Ecto neural progenitor cell (in vitro differentiated cells): Measurements from ENCODE around the gene SRXN1.
A peak's percentile ranks its signal among the peaks of the same experiment; 100 is the strongest.
"Not testable (repeated sequence)": the region's sequence is repeated elsewhere in the genome, so short reads cannot be mapped to it uniquely, and the experiment has no call there.

Source experiments
- DNase-seq: peaks from one replicate; pipeline ENCODE4 v3.0.0-alpha.2; 2018; ENCODE audit warnings: low spot score

Gene SRXN1

DNA sequence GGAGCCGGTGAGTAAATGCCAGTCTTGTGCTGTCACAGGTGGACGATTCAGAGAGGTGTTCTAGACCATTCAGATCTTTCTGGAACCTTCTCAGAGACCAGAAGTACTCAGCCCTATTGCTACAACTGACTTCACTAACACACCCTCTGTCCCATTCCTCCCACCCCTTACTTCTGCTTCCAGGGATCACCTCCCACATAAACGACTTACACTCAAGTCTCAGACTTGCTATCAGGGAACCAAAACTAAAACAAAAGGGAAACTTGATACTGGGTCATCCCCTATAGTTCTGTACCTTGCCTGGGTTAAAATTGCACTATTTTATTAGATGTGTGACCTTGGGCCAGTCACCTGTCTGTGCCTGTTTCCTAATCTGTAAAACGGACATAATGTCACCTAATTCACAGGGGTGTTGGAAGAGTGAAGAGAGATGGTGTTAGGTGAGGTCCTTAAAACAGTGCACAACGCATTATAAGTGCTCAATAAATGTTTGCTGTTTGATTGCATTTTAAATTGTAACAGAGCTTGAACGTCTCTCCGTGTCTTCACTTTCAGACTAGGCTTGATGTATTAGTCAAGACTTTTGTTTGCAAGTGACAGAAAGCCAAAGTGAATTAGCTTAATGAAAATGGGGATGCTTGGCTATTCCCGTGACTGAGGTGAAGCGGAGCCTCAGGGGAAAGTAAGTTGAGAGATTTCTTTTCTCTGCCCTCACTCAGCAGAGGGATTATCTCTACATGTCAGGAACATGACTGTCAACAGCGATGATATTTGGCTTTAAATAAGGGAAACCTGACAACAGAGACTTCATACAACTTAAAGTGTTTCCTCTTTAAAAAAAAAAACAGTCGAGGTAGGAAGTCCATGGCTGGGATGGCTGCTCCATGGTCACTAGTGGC lies 3.0 kb upstream of the SRXN1 start:
- DNase-seq = no peak

- no peak for DNase-seq
Measured at GRCh38 chr20:654417-654750, 1.4 kb upstream of the SRXN1 start.

DNA sequence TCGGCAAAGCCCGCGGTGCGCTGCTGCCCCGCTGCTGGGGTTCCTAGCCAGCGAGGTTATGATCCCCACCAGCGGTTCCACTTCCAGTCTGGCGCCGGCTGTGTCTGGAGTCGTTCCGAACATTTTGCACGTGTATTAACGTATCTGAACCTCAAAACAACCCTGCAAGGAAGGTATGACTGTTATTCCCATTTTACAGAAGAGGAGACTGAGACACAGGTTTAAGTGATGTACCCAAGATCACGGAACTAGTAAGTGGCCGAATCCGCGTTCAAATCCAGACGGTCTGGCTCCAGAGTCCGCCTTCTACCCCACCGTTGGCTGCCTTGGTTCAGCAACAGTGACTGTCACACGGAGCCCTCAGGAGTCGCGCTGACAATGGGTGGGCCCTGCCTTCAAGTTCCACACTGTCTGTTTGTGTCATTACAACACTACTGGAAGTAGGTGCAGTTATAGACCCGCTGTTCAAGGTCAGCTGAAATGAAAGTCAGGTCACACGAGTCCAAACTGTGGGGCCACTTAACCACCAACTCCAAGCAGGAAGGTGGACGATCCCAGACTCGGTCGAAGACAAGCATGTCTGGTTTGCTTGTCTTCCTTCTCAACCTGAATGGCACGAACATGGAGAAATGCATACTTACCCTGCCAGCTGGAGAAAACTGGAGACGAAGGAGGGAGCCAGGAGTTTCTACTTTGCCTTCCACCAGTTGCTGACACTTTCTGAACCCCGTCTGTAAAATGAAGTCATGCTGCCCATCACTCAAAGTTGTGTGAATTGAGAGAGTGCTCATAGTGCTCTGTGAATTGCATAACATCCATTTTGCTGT lies 803 bp upstream of the SRXN1 start:
- DNase-seq = no peak

DNA sequence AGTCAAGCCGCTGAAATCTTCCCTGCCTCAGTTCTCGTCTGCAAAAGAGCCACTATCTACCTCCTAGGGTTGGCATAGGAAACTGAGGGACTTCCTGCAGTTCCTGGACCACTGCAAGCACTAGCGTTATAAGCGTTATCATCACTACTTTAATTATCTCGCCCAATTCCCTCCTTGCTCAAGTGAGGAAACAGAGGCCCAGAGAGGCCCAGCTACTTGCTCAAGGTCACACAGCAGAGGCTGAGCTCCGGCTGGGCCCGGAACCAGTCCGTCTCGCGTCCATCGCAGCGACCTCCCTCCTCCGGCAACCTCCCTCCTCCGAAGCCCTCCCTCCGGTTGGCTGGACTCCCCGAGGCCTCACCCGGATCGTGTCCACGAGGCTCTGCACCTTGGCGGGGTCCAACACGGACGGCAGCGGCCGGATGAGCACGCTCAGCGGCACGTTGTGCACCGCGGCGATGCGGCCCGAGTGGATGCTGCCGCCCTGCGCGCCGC lies 338 bp downstream of the SRXN1 start:
- no peak for DNase-seq

- no peak for DNase-seq
Measured at GRCh38 chr20:651713-652614, 1.0 kb downstream of the SRXN1 start.

DNA sequence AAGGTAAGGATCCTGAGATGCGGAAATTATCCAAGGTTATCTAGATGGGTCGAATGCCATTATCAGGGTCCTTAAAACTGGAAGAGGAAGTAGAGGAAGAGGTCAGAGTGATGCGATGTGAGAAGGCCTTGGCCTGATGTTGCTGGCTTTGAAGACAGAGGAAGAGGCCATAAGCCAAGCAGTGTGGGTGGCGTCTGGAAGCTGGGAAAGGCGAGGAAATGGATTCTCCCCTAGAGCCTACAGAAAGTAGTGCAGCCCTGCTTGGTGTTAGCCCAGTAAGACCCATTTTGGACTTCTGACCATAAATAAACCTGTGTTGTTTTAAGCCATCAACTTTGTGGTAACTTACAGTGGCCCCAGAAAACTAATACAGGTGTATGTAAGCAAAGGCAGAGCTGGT lies 2.0 kb downstream of the SRXN1 start:
- no peak for DNase-seq

GRCh38 chr20:650281-650680 lies 2.7 kb downstream of the SRXN1 start:
- DNase-seq = no peak

DNA sequence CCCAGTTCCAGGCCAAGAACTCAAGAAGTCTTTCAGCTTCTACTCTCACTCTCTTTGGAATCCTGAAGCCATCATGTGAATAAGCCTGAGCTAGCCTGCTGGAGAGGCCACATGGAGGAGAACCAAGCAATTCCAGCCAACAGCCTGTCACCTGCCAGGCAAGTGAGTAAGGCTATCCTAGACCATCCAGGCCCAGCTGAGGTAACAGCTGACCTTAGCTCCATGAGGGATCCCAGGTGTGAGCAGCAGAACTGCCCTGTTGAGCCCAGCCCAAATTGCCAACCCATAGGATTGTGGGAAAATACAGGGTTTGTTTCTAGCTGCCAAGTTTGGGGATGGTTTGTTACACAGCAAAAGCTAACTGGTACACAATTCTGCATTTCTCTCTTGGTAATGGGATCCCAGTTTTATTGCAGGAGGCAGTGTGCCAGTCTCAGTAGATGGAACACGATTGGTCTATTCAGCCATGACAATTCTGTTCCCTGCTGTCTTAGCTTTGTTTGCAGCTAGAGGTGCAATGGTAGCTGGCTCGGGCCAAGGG lies 5.5 kb downstream of the SRXN1 start:
- DNase-seq = no peak

GRCh38 chr20:646868-647233 lies 6.1 kb downstream of the SRXN1 start:
- DNase-seq = no peak

DNA sequence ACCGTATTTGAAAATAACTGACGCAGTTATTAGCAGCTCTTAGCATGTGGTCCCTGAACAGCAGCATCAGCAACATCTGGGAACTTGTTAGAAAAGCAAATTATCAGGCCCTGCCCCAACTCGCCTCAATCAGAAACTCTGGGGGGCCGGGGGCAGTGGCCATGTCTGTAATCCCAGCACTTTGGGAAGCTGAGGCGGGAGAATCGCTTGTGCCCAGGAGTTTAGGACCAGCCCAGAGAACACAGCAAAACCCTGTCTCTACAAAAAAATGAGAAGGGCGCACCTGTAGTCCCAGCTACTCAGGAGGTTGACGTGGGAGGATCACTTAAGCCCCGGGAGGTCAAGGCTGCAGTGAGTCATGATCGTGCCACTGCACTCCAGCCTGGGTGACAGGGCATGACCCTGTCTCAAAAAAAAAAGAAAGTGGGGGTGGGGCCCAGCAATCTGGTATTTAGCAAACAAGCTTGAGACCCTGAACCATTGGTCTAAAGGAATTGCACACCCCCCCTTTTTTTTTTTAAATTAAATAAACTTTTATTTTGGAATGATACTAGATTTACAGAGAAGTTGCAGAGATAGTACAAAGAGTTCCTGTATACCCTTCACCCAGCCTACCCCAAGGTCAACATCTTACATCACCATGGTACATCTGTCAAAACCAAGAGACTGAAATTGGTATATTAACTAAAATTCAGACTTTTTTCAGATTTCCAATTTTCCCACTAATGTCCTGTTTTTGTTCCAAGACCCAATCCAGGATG lies 6.7 kb downstream of the SRXN1 start:
- no peak for DNase-seq

DNA sequence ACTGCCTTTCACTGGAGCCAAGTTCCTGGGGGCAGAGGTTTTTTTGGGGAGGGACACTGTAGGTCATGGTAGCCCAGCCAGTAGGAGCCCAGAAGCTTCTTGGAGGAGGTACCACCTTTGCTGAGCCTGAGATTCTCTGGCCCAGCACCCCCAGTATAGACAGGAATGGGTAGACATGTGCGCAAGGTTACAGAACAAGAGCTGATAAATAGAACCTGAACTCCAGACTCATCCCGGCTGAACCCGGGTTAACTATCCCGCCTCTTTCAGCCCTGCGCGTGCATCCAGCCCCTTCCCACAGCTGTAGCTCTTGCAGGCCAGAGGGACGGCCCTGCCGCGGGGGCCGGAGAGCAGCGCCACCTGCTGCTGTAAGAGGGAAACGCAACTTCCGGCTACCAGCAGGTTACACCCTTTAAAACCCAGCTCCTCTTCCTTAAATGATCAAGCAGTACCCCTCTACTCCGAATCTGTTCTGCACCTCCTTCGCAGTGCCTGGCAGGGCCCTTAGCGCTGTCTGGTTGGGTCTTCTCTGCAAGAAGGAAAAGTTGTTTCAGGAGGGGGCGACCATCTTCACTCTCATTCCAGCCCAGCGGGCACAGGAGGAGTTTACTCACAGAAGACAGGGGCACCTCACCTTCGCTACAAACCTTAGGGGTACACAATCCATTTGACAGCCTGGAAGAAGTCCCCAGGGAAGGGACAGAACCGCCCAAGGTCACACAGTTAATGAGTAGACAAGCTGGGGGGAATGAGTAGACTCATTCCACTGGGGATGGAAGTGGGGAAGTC lies 7.5 kb downstream of the SRXN1 start:
- peak; percentile 89 for DNase-seq

DNA sequence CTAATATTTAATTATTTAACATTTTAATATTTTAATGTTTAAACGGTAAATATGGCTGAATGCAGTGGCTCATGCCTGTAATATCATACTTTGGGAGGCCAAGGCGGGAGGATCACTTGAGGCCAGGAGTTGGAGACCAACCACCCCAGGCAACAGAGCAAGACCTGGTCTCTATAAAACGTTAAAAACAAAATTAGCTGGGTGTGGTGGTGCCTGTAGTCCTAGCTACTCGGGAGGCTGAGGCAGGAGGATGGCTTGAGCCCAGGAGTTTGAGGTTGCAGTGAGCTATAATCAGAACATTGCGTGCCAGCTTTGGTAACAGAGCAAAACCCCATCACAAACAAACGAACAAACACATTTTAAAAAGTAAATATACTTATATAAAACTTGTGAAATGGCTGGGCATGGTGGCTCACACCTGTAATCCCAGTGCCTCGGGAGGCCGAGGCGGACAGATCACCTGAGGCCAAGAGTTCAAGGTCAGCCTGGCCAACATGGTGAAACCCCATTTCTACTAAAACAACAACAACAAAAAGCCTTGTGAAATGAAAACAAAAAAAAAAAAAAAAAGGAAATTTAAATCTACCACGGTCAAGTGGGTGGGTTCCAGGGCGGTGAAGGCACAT lies 8.2 kb downstream of the SRXN1 start:
- DNase-seq = no peak

DNA sequence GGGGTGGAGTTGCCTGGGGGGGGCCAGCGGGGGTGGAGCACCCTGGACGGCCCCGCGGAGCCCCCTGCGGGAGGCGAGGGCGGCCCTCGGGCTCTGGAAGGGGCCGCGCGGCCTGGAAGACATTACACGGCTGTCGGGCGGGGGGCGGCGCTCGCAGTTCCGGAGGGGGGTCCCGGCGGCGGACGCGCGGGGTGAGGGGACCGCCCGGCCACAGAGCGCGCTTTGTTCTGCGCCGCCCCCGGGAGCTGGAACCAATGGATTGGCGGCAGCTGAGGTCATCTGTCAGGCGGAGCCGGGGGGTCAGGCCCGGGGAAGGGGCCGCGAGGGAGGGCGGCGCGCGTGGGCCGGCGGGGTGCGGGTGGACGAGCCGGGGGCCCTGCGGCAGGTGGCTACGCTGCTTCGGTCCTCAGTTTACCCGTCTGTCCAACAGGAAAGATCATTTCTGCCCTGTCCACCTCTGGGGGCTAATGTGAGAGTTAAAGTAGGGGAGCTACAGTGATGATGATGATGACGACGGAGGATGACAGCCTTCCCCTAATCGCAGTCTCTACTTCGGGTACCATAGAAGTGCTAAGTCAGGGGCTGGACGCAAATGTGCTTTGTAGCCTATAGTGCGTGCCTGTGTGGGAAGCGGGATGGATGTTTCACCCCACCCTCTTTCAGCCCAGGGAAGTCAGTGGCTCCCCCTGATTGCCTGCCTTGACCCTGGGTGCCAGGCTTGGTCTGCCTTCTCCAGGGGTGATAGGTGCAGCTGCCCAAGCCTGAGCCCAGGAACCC lies 10.4 kb downstream of the SRXN1 start:
- peak; percentile 82 for DNase-seq

GRCh38 chr20:642013-642397 lies 11.0 kb downstream of the SRXN1 start:
- DNase-seq = not testable (repeated sequence)

DNA sequence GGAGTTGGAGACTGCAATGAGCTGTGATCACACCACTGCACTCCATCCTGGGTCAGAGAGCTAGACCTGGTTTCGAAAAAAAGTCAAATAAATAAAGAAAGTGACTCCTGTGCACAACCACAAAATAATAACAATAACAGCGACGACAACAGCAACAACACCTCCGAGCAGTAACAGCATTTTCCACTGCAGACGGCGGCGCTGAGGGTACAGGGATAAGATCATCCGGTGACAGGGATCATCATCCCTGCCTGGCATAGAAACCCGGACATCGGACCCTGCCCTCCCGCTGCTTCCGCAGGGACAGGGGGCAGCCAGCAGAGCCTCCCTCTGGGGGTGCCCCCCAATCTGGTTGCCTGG lies 11.5 kb downstream of the SRXN1 start:
- DNase-seq = no peak

- DNase-seq = no peak
Measured at GRCh38 chr20:640674-641515, 12.1 kb downstream of the SRXN1 start.

- no peak for DNase-seq
Measured at GRCh38 chr20:638579-638978, 14.4 kb downstream of the SRXN1 start.

- no peak for DNase-seq
Measured at GRCh38 chr20:637559-637958, 15.4 kb downstream of the SRXN1 start.
